Esophagus mucosa (tissue), 1 donor: Measurements from ENCODE around the gene LCN10. TPM values are rescaled to one million over a fixed set of nuclear protein-coding genes. Genes with fewer than 3 reads are reported as not detected.
A peak's percentile ranks its signal among the peaks of the same experiment; 100 is the strongest.

Source experiments
- ATAC-seq: fragments of 200-7000 bp; cut with Tn5 transposase; one replicate; pipeline ENCODE4 v1.9.1; 2020
- total RNA-seq: library from RNA; stranded (reverse); gene quantifications from one replicate; pipeline ENCODE4 v1.2.4, GENCODE V29; 2023
- donor health status: DM: yes; HTN: yes; CAD: no.

The LCN10 gene
- total RNA-seq, 1 donor from 2014 or later = 1.3 TPM

GRCh38 chr9:136700304-136700703, 42.4 kb downstream of the LCN10 start:
- ATAC-seq = no peak

DNA sequence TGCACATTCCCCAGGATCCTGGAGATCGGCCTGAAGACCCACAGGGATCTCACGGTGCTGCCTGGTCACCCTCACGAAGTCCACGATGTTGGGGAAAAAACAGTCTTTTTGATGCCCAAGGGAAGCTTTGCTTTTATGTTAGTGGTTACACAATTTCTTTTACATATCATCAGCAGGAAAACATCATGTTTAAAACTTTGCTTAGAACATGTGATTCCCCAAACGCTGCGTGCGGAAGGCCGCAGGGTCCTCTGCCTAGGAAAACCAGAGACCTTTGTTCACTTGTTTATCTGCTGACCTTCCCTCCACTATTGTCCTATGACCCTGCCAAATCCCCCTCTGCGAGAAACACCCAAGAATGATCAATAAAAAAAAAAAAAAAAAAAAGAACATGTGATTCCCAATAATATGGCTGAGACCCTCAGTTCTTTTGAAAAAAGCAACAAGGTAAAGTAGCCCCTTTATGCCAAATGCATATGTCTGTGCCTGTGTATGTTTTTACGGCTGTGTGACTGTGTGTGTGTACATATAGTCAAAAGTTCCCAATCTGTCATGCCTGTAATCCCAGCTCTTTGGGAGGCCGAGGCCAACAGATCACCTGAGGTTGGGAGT, 44.0 kb downstream of the LCN10 start:
- ATAC-seq = no peak

DNA sequence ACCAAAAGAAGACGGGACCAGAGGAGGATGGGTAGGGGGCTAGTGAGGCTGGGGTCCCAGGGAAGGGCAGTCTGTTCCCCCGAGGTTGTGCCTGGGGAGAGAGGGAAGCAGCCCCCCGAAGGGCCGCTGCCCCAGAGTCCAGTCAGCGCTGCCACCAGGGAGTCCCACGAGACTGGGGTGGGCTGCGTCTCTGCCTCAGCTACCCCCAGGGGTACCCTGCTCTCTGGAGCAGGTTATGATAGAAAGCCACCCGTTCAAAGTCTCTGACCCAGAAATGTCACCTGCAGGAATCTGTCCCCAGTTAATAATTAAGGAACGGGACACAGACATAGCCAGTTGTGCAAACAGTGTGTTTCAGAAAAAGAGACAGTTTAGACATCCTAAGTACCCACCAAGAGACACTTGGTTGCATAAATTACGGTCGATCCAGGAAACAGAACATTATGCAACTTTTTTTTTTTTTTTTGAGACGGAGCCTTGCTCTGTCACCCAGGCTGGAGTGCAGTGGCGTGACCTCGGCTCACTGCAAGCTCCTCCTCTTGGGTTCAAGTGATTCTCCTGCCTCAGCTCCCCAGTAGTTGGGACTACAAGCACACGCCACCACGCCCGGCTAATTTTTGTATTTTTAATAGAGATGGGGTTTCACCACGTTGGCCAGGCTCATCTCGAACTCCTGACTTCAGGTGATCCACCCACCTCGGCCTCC, 44.8 kb downstream of the LCN10 start:
- ATAC-seq = no peak

- no peak for ATAC-seq
These were observed 45.5 kb downstream of the LCN10 start for GRCh38 chr9:136697146-136697820.

GRCh38 chr9:136696502-136696901, 46.2 kb downstream of the LCN10 start:
- no peak for ATAC-seq

DNA sequence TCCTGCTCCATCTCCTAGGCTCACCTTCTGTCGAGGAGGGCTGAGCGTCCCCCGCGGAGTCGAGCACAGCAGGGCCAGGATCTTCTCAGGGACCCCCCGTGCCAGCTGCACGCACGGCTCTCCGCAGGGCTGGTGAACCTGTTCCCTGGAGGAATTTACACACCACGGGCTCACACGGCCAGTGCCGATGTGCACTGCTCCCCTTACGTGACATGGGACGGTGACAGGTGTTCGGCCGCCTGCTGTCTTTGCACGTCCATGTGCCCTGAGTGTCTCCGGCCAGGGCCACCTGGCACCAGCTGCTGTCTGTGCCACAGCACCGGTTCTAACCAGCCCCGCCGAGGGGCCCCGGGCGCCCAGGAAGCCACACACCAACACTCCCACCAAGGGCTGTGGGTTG, 46.8 kb downstream of the LCN10 start:
- no peak for ATAC-seq

GRCh38 chr9:136695435-136695895, 47.3 kb downstream of the LCN10 start:
- ATAC-seq = peak; percentile 39

DNA sequence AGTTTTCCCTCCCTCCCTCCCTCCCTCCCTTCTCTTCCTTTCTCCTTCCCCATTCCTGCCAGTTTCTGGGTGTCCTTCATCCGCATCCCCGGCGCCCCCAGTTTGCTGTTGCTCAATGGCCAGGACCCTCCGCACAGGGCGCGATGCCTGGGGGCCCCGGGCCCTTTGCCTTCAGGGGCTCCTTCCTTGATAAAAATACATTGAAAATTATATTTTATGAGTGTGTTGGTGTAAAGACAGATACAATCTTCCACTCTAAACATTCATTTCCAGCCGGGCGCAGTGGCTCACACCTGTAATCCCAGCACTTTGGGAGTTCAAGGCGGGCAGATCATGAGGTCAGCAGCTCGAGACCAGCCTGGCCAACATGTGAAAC, 47.9 kb downstream of the LCN10 start:
- ATAC-seq = no peak

DNA sequence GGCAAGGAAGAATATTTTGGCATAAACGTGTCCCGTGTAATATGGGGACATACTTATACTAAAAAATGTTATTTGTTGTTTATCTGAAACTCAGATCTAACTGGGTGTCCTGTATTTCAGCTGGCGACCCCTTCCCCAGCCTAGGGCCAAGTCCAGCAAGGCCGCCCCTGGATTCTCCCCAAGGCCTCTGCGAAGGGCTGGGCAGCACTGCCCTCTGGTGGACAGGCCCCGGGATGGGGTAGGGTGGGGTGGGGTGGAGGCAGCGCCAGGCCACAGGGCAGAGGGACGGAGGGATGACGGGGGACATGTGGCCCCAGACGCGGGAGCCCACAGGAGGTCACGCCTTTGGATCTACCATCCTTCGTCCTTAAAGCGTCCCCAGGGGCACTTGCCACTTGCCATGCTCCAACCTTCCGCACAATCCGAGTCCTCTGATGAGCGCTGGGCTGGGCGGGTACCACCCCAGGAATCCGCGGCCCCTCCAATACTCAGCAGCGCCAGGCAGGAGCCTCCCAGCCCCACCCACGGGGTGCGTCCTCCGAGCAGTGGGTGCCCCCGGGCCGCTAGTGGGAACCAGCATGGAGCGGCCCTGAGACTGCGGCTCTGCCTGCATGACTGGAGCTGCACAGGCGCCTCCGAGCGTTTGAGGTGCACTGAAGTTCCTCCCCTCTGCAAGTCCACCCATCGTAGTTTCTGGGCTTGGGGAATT, 48.4 kb downstream of the LCN10 start:
- ATAC-seq = peak; percentile 53

GRCh38 chr9:136693490-136694162, 49.1 kb downstream of the LCN10 start:
- peak; percentile 87 for ATAC-seq

- no peak for ATAC-seq
These were observed 49.6 kb downstream of the LCN10 start for GRCh38 chr9:136693135-136693489.

GRCh38 chr9:136692185-136693134, 50.3 kb downstream of the LCN10 start:
- ATAC-seq = no peak

DNA sequence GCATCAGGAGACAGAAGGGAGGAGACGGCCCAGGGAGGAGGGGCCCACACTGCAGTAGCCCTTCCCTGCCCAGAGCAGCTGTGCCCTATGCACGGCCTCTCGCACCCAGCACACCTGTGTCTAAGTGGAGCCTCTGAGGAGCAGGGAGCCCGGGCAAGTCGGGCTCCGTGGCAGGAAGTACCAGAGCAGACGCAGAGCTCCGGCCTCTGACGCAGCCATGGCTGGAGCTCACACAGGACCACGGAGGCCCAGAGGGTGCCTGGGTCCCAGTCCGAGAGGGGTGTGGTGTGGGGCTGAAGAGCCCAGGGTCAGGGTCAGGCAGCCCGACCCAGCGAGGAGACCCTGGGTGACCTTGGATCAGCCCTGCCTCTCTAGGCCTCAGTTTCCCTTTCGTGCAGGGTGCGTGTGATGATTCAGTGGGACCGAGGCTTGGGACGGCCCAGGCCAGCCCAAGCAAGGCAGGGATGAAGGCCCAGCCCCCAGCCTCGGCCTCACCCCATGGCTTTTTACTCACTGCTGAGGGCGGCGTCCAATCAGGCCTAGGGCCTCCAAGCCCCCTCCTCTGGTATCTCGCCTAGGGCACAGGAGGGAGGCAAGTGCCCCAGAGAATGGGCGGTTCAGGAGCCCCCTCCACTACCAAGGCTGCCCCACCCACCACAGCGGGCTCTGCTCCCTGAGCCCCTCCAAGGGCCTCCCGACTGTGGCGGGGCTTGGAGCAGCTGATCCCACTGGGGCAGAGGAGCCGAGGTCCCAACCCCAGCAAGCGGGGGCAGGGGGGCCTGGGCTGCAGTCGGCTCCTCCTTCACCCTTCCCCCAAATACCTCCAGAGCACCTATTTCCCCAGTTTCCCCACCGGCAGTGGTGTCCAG, 51.2 kb downstream of the LCN10 start:
- ATAC-seq = no peak

- no peak for ATAC-seq
These were observed 51.9 kb downstream of the LCN10 start for GRCh38 chr9:136690806-136691261.

GRCh38 chr9:136690104-136690805, 52.5 kb downstream of the LCN10 start:
- peak; percentile 0 for ATAC-seq

- no peak for ATAC-seq
These were observed 53.7 kb downstream of the LCN10 start for GRCh38 chr9:136689108-136689460.

DNA sequence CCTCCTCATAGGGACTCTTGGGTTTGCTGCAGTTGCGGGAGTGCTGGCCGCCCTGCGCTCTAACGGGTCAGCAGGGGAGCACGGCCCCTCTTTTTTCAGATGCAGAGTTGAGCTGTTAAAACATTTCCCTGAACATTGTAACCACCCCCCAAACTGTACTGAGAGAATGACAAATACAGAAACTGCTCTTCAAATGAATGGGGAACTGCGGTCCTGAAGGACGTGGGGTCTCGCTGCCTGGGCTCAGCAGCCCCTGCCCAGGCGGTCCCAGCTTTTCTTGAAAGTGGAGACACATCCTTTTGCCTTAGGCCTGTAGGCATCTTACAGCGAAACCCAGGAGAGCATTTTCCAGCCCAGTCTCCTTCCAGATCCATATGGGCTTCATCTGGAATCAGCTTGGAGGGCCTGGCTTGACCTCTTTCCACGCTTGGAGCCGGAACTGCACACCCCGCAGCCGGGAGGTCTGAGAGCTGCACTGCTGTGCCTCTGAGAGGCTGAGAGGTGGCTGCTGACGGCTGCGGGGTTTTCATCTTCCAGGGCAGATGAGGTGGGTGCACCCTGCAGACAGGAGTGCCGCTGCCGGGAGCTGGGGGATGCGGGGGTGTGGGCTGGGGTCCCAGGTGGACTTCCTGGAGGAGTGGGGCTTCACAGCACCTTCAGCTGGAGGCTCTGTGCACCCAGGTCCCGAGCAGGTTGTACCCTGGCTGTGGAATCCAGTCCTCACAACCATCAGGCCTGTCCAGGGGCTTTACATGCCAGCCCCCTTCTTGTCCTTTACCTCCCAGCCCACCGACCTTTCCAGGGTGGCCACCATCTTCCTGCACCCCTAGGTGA, 54.2 kb downstream of the LCN10 start:
- no peak for ATAC-seq
